ENCODE data around the gene MACF1.
"Not testable (repeated sequence)": the region's sequence is repeated elsewhere in the genome, so short reads cannot be mapped to it uniquely, and the experiment has no call there.

The MACF1 gene

GRCh38 chr1:39181311-39181710 is 23.2 kb upstream of the MACF1 start:
- DNase-seq (ENCODE audit: low spot score): no peak

DNA sequence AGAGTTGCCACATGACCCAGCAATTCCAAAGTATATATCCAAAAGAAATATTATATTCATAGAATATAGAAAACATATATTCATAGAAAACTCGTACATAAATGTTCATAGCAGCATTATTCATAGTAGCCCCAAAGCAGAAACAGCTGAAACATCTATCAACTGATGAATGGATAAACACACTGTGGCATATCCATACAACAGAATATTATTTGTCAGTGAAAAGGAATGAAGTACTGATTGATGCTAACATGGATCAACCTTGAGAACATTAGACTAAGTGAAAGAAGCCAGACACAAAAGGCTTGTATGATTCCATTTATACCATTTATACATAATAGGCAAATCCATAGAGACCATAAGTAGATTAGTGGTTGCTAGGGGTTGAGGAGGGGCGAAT is 21.7 kb upstream of the MACF1 start:
- DNase-seq (ENCODE audit: low spot score): no peak

- no peak for DNase-seq (ENCODE audit: low spot score)
These were observed 20.8 kb upstream of the MACF1 start for GRCh38 chr1:39183503-39184353.

DNA sequence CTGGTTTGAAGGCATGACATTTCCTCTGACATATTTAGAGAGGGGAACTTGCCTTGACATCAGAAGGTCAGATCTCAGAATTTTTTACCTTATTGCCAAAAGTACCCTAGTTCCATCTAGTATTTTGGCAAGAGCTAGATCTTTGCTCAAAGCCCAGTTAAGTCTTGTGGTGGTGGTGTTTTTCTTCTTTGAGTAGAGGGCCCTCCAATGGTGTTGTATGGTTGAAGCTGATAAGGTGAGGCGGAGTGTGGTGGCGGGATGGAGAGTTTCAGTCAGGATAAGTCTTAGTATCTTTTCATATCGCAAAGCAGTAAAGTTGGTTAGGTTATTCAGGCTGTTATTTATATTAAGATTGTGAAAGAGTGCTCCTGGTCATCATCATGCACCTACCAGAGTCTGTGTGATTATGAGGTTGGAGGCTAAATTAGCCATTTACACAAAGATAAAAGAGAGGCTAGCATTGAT is 20.1 kb upstream of the MACF1 start:
- DNase-seq (ENCODE audit: low spot score): no peak

- DNase-seq (ENCODE audit: low spot score): no peak
These were observed 17.0 kb upstream of the MACF1 start for GRCh38 chr1:39187275-39188046.

- no peak for DNase-seq (ENCODE audit: low spot score)
These were observed 14.9 kb upstream of the MACF1 start for GRCh38 chr1:39189592-39190041.

DNA sequence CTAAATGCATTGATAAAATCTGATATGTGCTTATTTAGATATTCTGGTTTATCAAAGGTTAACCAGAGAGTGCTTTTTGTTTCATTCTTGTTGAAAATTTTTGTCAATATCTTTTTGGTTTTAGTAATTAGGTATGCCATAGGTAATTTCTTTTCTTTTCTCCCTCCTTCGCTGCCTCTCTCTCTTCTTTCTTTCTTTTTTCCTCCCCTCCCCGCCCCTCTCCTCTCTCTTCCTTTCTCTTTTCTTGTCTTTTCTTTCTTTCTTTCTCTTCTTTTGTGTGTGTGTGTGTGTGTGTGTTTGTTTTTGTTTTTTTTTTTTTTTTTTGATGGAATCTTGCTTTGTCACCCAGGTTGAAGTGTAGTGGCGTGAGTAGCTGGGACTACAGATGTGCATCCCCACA is 14.4 kb upstream of the MACF1 start:
- no peak for DNase-seq (ENCODE audit: low spot score)

GRCh38 chr1:39194398-39195051 is 10.0 kb upstream of the MACF1 start:
- no peak for DNase-seq (ENCODE audit: low spot score)

DNA sequence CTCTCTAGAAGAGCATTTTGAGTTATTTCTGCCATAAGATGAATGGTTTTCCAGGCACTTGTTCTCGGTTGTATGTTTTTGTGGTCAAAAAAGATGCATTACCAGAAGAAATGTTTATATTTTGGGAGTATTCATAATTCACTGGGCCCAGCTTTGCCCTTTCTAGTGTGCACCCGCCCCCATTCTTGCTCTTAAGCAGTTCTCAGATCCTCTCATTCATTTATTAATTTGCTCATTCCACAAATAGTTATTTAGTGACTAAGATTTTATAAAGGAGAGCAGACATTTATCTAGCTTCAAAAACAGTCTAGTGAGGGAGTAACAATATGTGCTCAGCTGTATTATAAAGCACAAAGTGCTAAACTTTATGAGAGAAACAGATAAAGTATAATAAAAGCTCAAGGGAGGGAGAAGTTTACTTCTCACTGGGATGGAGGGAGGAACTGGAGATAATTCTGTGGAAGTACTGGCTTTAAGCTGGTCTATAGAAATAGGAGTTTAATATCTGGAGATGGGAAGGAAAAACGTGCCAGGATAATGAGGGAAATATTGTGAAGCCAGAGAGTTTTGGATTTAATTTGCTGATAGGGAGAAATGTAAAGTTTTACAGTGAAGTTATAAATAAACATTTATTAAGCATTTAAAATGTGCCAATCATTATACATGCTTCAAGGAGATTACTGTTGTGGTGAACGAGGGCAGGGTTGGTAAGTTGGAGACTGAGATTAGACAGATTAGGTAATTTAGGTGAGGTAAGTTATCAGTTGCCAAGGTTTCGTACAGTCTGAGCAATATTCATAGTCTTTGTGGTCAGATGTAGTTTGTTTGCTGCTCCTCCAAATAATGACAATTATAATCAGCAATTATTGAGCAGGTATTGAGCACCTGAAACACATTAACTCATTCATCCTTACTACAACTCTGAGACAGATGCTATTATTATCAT is 9.1 kb upstream of the MACF1 start:
- DNase-seq (ENCODE audit: low spot score): no peak

- no peak for DNase-seq (ENCODE audit: low spot score)
These were observed 8.0 kb upstream of the MACF1 start for GRCh38 chr1:39196244-39197215.

GRCh38 chr1:39199593-39199992 is 4.9 kb upstream of the MACF1 start:
- DNase-seq (ENCODE audit: low spot score): peak; percentile 78

- peak; percentile 69 for DNase-seq (ENCODE audit: low spot score)
These were observed 746 bp downstream of the MACF1 start for GRCh38 chr1:39205102-39205780.

DNA sequence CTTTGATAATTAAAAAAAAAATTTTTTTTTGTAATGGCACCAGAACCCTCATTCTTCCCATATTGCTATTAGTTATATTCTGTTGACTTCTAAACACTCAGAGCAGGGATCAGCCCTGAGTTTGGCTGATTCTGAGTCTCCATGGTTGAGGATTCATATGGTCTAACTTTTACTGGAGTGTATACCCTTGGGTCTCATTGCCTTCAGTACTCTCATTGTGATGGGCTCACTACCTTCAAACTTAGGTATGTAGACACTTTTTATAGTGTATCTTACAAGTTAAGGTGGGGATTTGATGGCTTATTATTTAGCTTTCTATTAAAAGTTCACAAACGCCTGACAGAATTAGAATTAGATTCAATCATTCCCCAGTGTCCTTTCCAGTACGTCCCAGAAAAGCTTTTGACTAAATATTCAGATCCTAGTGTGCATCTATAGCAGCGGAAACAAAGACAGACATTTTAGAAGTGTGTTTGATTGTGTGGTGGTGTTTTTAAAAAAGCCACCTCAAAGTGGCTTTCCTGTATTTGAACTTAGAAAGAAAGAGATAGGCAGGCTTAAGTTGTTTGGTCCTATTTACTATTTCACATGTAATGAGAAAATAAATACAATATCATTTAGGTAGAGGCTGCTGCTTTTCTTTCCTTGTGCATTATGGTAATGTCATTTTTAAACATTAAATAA is 1.4 kb downstream of the MACF1 start:
- no peak for DNase-seq (ENCODE audit: low spot score)

DNA sequence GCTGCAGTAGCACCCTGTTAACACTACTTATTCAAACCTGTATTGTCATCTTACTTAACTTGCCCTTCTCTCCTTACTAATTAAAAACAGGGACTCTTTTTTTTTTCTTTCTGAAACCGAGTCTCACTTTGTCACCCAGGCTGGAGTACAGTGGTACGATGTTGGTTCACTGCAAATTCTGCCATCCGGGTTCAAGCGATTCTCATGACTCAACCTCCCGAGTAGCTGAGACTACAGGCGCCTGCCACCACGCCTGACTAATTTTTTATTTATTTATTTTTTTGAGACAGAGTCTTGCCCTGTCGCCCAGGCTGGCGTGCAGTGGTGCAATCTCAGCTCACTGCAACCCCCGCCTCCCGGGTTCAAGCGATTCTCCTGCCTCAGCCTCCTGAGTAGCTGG is 3.9 kb downstream of the MACF1 start:
- DNase-seq (ENCODE audit: low spot score): not testable (repeated sequence)

DNA sequence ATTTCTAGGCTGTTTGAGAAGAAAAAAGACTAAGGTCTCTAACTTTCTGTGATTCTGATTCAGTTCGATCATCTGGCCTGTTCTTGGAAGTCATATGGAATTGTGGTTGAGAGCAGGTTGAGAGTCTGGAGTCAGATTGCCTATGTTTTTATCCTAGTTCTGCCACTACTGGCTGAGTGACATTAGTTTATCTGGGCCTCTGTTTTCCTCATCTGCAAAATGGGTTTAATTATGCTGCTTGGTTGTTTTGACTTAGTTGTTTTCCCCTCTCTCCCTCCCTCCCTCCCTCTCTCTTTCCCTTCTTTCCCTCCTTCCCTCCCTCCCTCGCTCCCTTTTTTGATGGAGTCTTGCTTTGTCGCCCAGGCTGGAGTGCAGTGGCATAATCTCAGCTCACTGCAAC is 6.2 kb downstream of the MACF1 start:
- no peak for DNase-seq (ENCODE audit: low spot score)

DNA sequence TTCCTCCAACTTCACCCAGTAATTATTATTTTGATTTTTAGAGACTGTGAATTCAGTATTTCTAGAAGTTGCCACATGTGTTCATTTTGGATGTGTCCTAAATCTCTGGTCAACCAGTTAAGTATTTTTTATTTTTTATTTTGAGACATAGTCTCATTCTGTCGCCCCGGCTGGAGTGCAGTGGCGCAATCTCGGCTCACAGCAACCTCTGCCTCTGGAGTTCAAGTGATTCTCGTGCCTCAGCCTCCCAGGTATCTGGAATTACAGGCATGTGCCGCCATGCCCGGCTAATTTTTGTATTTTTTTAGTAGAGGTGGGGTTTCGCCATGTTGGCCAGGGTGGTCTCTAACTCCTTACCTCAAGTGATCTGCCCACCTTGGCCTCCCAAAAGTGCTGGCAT is 8.0 kb downstream of the MACF1 start:
- DNase-seq (ENCODE audit: low spot score): no peak

- DNase-seq (ENCODE audit: low spot score): no peak
These were observed 9.1 kb downstream of the MACF1 start for GRCh38 chr1:39213511-39214002.

- DNase-seq (ENCODE audit: low spot score): peak; percentile 92
These were observed 9.7 kb downstream of the MACF1 start for GRCh38 chr1:39214021-39214713.

Data from globus pallidus (tissue), 1 donor.